ENCODE results near the gene KRT6A. TPM values are rescaled to one million over a fixed set of nuclear protein-coding genes. Genes with fewer than 3 reads are reported as not detected.

The KRT6A gene
- total and polyA plus RNA-seq, 2 of the 8 experiments (the other 6 are each of a cell fraction or from before 2014, with no cell fraction given), result 0.11 TPM; not detected in 1

- TF ChIP-seq, protein P1, sequence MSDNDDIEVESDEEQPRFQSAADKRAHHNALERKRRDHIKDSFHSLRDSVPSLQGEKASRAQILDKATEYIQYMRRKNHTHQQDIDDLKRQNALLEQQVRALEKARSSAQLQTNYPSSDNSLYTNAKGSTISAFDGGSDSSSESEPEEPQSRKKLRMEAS (IDR thresholded peaks at IDR 0.05), result no peak
- no peak for TF ChIP-seq GABPA (IDR thresholded peaks at IDR 0.05; ENCODE audit: borderline replicate concordance, insufficient read depth, low read length)
- no peak for TF ChIP-seq BRCA1 (IDR thresholded peaks at IDR 0.05; ENCODE audit: low read depth, low read length)
Measured at GRCh38 chr12:52445876-52446275, 47.2 kb downstream of the KRT6A start (continued).
